Vagina (tissue), 2 donors: Measurements from ENCODE around the gene FAAH2.

ENCODE experiments used
- CTCF ChIP-seq, 3 experiments: fragments of 450-650 bp in 2 of 3; fragments of 200-600 bp in 1 of 3; sonication (generic) in 1 of 3; IDR thresholded peaks; one replicate each; pipeline ENCODE4 v1.5.1; 2017 to 2019; ENCODE audit warnings: antibody characterized with exemption in 3 of 3, mild to moderate bottlenecking in 2 of 3, moderate library complexity in 2 of 3
- POLR2A ChIP-seq, 2 donors: fragments of 450-650 bp; IDR thresholded peaks; one replicate each; pipeline ENCODE4 v1.6.1; 2017; ENCODE audit warnings: antibody characterized with exemption in 2 of 2, mild to moderate bottlenecking in 2 of 2, moderate library complexity in 2 of 2

- no peak for TF ChIP-seq CTCF (IDR thresholded peaks at IDR 0.05)
- no peak for TF ChIP-seq POLR2A (IDR thresholded peaks at IDR 0.05)
These were observed 21.4 kb upstream of the FAAH2 start for GRCh38 chrX:57265126-57265525.
